ENCODE results near the gene SRSF6.

- TF ChIP-seq EZH2 (IDR thresholded peaks at IDR 0.05; ENCODE audit: borderline replicate concordance): no peak
- TF ChIP-seq, protein P1, sequence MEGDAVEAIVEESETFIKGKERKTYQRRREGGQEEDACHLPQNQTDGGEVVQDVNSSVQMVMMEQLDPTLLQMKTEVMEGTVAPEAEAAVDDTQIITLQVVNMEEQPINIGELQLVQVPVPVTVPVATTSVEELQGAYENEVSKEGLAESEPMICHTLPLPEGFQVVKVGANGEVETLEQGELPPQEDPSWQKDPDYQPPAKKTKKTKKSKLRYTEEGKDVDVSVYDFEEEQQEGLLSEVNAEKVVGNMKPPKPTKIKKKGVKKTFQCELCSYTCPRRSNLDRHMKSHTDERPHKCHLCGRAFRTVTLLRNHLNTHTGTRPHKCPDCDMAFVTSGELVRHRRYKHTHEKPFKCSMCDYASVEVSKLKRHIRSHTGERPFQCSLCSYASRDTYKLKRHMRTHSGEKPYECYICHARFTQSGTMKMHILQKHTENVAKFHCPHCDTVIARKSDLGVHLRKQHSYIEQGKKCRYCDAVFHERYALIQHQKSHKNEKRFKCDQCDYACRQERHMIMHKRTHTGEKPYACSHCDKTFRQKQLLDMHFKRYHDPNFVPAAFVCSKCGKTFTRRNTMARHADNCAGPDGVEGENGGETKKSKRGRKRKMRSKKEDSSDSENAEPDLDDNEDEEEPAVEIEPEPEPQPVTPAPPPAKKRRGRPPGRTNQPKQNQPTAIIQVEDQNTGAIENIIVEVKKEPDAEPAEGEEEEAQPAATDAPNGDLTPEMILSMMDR (IDR thresholded peaks at IDR 0.05; ENCODE audit: poor library complexity): no peak
Measured at GRCh38 chr20:43433250-43433854, 24.3 kb upstream of the SRSF6 start.
